ENCODE measurements around the gene TENM4.

DNA sequence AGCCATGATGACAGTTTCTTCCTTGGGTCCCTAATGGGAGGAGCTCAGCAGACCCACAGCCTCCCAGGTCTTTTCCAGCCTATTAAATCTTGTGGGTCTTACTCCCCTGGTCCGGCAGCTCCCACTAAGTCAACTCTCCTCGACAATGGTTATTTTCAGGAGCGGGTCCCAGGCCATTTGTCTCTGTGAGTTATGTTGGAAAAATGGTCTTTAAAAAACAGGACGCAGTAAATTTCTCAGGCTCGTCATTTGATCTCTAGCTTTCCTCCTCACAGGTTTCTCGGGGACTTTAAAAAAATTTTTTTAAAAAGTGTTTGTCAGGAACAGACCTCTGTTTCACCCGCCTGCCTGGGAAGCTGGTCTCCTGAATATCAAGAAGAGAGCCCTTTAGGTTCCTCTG lies 468.7 kb downstream of the TENM4 start:
- TF ChIP-seq, protein P1, sequence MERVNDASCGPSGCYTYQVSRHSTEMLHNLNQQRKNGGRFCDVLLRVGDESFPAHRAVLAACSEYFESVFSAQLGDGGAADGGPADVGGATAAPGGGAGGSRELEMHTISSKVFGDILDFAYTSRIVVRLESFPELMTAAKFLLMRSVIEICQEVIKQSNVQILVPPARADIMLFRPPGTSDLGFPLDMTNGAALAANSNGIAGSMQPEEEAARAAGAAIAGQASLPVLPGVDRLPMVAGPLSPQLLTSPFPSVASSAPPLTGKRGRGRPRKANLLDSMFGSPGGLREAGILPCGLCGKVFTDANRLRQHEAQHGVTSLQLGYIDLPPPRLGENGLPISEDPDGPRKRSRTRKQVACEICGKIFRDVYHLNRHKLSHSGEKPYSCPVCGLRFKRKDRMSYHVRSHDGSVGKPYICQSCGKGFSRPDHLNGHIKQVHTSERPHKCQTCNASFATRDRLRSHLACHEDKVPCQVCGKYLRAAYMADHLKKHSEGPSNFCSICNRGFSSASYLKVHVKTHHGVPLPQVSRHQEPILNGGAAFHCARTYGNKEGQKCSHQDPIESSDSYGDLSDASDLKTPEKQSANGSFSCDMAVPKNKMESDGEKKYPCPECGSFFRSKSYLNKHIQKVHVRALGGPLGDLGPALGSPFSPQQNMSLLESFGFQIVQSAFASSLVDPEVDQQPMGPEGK (CRISPR knock-in tag; IDR thresholded peaks at IDR 0.05; ENCODE audit: borderline replicate concordance), result no peak
- no peak for TF ChIP-seq OSR1 (CRISPR knock-in tag; IDR thresholded peaks at IDR 0.05)
- no peak for TF ChIP-seq ZFP3 (CRISPR knock-in tag; IDR thresholded peaks at IDR 0.05)
- TF ChIP-seq ZFP30 (CRISPR knock-in tag; IDR thresholded peaks at IDR 0.05), result no peak
- TF ChIP-seq GLIS3 (CRISPR knock-in tag; IDR thresholded peaks at IDR 0.05), result no peak
- TF ChIP-seq ESRRG (CRISPR knock-in tag; IDR thresholded peaks at IDR 0.05), result no peak
- no peak for TF ChIP-seq ZC3H10 (CRISPR knock-in tag; IDR thresholded peaks at IDR 0.05)
- TF ChIP-seq RARB (CRISPR knock-in tag; IDR thresholded peaks at IDR 0.05), result no peak
- TF ChIP-seq SNAI2 (CRISPR knock-in tag; IDR thresholded peaks at IDR 0.05), result no peak
- no peak for TF ChIP-seq ARNTL (CRISPR knock-in tag; IDR thresholded peaks at IDR 0.05; ENCODE audit: borderline replicate concordance, low read depth)
- TF ChIP-seq CSDC2 (CRISPR knock-in tag; IDR thresholded peaks at IDR 0.05), result no peak
- TF ChIP-seq ZNF565 (CRISPR knock-in tag; conservative IDR thresholded peaks at IDR 0.05; ENCODE audit: low read depth), result no peak
